HepG2 (cell line): ENCODE results near the gene KCNK15. TPM values are rescaled to one million over a fixed set of nuclear protein-coding genes. Genes with fewer than 3 reads are reported as not detected.

Experiments used
- CCDC6 ChIP-seq: sonication (generic); formaldehyde crosslinking; IDR thresholded peaks from 2 replicates; pipeline ENCODE4 v1.8.1; 2022; ENCODE audit warnings: mild to moderate bottlenecking, missing genetic modification reagents, moderate library complexity
- CHCHD3 ChIP-seq: sonication (generic); formaldehyde crosslinking; IDR thresholded peaks from 2 replicates; pipeline ENCODE4 v1.8.0; 2022; ENCODE audit warnings: mild to moderate bottlenecking, missing genetic modification reagents, moderate library complexity
- HDAC6 ChIP-seq: fragments of 200-600 bp; sonication (generic); IDR thresholded peaks from 2 replicates; pipeline ENCODE4 v1.7.0; 2017; ENCODE audit warnings: mild to moderate bottlenecking, antibody characterized with exemption, low read length, low read depth
- HNRNPL ChIP-seq: fragments of 200-400 bp; formaldehyde crosslinking; IDR thresholded peaks from 2 replicates; pipeline ENCODE4 v1.6.1; 2017; ENCODE audit warnings: mild to moderate bottlenecking, low read depth, low read length
- IKZF4 ChIP-seq: sonication (generic); formaldehyde crosslinking; IDR thresholded peaks from 2 replicates; pipeline ENCODE4 v1.5.1; 2020; ENCODE audit warnings: borderline replicate concordance, mild to moderate bottlenecking, low read depth, missing genetic modification reagents; ENCODE audit errors: not compliant biosample characterization
- KLF15 ChIP-seq: sonication (generic); formaldehyde crosslinking; IDR thresholded peaks from 2 replicates; pipeline ENCODE4 v1.8.1; 2023; ENCODE audit warnings: borderline replicate concordance, mild to moderate bottlenecking, inconsistent platforms, missing genetic modification reagents, mixed read lengths
- MAF1 ChIP-seq: sonication (generic); formaldehyde crosslinking; IDR thresholded peaks from 2 replicates; pipeline ENCODE4 v1.5.0; 2020; ENCODE audit warnings: missing genetic modification reagents, borderline replicate concordance
- MTF1 ChIP-seq: sonication (generic); formaldehyde crosslinking; IDR thresholded peaks from 2 replicates; pipeline ENCODE4 v1.5.0; 2020; ENCODE audit warnings: missing genetic modification reagents
- MYNN ChIP-seq: sonication (generic); formaldehyde crosslinking; IDR thresholded peaks from 2 replicates; pipeline ENCODE4 v1.4.0; 2020; ENCODE audit warnings: mild to moderate bottlenecking, low read depth, missing genetic modification reagents
- NFATC3 ChIP-seq: sonication (generic); formaldehyde crosslinking; IDR thresholded peaks from 2 replicates; pipeline ENCODE4 v1.5.1; 2020; ENCODE audit warnings: mild to moderate bottlenecking, missing genetic modification reagents
- RFXANK ChIP-seq: IDR thresholded peaks from 2 replicates; pipeline ENCODE4 v1.6.1; 2016
- SATB2 ChIP-seq: sonication (generic); formaldehyde crosslinking; IDR thresholded peaks from 2 replicates; pipeline ENCODE4 v1.5.0; 2020; ENCODE audit warnings: missing genetic modification reagents
- TSC22D2 ChIP-seq: sonication (generic); formaldehyde crosslinking; IDR thresholded peaks from 2 replicates; pipeline ENCODE4 v1.5.1; 2020; ENCODE audit warnings: missing genetic modification reagents, mild to moderate bottlenecking, borderline replicate concordance
- ZBTB21 ChIP-seq: sonication (generic); formaldehyde crosslinking; IDR thresholded peaks from 2 replicates; pipeline ENCODE4 v1.4.0; 2020; ENCODE audit warnings: missing genetic modification reagents
- ZBTB7A ChIP-seq: sonication (generic); formaldehyde crosslinking; IDR thresholded peaks from 2 replicates; pipeline ENCODE4 v1.8.0; 2022; ENCODE audit warnings: mild to moderate bottlenecking, missing genetic modification reagents
- ZNF12 ChIP-seq: sonication (generic); formaldehyde crosslinking; IDR thresholded peaks from 2 replicates; pipeline ENCODE4 v1.5.0; 2020; ENCODE audit warnings: missing genetic modification reagents
- ZNF335 ChIP-seq: sonication (generic); formaldehyde crosslinking; IDR thresholded peaks from 2 replicates; pipeline ENCODE4 v1.4.0; 2020; ENCODE audit warnings: missing genetic modification reagents
- ZNF720 ChIP-seq: sonication (generic); formaldehyde crosslinking; IDR thresholded peaks from 2 replicates; pipeline ENCODE4 v1.4.0; 2020; ENCODE audit warnings: missing genetic modification reagents
- ZNF768 ChIP-seq: sonication (generic); formaldehyde crosslinking; IDR thresholded peaks from 2 replicates; pipeline ENCODE4 v1.4.0; 2020; ENCODE audit warnings: missing genetic modification reagents
- ZNF850 ChIP-seq: sonication (generic); formaldehyde crosslinking; conservative IDR thresholded peaks from 2 replicates; pipeline ENCODE4 v1.9.0; 2021; ENCODE audit warnings: mild to moderate bottlenecking, missing genetic modification reagents
- polyA plus RNA-seq, 8 experiments: library from polyadenylated mRNA; depleted of rRNA in 3 of 8; stranded (reverse) in 7 of 8; unstranded in 1 of 8; fragments of >200 nt; fragmentation: Illumina TruSeq in 4 of 8; extraction: Trizol in 4 of 8; gene quantifications; 2 replicates each; pipeline versions ENCODE4 v1.2.1 to v1.2.3, GENCODE V29; 2011 to 2016; ENCODE audit warnings: low read depth in 4 of 8, missing spikeins in 1 of 8, mixed read lengths in 1 of 8; ENCODE audit not compliant: insufficient read depth in 1 of 8
- total RNA-seq, 5 experiments: library from RNA; depleted of rRNA; stranded (reverse); fragments of >200 nt; fragmentation: Illumina TruSeq; extraction: Trizol; gene quantifications; 2 replicates each; pipeline ENCODE4 v1.2.3, GENCODE V29; 2016; ENCODE audit warnings: low read depth in 1 of 5
- TF ChIP-seq, protein P1 (sequence below): sonication (generic); formaldehyde crosslinking; IDR thresholded peaks from 2 replicates; pipeline ENCODE4 v1.4.0; 2020; ENCODE audit warnings: missing genetic modification reagents, low read depth, mild to moderate bottlenecking, borderline replicate concordance
- TF ChIP-seq, protein P2 (sequence below): sonication (generic); formaldehyde crosslinking; IDR thresholded peaks from 2 replicates; pipeline ENCODE4 v1.4.0; 2020; ENCODE audit warnings: mild to moderate bottlenecking, missing genetic modification reagents
- TF ChIP-seq, protein P3 (sequence below): IDR thresholded peaks from 2 replicates; pipeline ENCODE4 v1.6.1; 2016; ENCODE audit warnings: low read depth
- TF ChIP-seq, protein P4 (sequence below): IDR thresholded peaks from 2 replicates; pipeline ENCODE4 v1.6.1; 2016; ENCODE audit warnings: missing compliant biosample characterization, missing genetic modification reagents, borderline replicate concordance
- TF ChIP-seq, protein P5 (sequence below): sonication (generic); formaldehyde crosslinking; IDR thresholded peaks from 2 replicates; pipeline ENCODE4 v1.4.0; 2020; ENCODE audit warnings: missing genetic modification reagents

The KCNK15 gene
- total and polyA plus RNA-seq, 2 of the 13 experiments (the other 11 are each of a cell fraction or from before 2014, with no cell fraction given) = 0.03 TPM; not detected in 1

DNA sequence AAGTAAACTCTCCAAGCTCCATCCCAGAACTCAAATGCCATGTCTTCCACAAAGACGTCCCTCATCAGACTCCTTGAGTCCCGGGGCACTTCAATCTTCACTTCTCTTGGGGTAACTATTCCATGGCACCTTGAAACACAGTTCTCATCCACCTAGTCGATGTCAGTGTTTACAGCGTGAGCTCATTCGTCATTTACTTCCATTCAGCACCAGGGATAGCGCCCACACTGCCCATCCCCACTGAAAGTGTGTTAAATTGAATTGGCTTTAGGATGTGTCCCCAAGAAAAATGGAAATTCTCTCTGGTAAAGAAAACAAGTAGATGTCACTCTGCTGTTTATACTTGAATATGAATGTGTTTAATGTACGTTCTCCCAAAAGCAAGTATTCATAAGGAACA, 31.3 kb downstream of the KCNK15 start (continued):
- TF ChIP-seq, protein P1, sequence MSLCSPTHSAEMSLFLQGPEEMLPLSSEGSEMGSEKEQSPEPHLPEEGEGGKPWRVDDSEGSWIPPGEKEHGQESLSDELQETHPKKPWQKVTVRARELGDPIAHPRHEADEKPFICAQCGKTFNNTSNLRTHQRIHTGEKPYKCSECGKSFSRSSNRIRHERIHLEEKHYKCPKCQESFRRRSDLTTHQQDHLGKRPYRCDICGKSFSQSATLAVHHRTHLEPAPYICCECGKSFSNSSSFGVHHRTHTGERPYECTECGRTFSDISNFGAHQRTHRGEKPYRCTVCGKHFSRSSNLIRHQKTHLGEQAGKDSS (CRISPR knock-in tag) = no peak
- TF ChIP-seq SATB2 (CRISPR knock-in tag) = peak; percentile 92; the same call in 1 of the 2 replicates
- TF ChIP-seq ZBTB21 (CRISPR knock-in tag) = peak; percentile 60; the same call in 1 of the 2 replicates
- TF ChIP-seq ZNF12 (CRISPR knock-in tag) = peak; percentile 79
- no peak for TF ChIP-seq HDAC6
- TF ChIP-seq MAF1 (CRISPR knock-in tag) = peak; percentile 80; the same call in 1 of the 2 replicates
- TF ChIP-seq, protein P2, sequence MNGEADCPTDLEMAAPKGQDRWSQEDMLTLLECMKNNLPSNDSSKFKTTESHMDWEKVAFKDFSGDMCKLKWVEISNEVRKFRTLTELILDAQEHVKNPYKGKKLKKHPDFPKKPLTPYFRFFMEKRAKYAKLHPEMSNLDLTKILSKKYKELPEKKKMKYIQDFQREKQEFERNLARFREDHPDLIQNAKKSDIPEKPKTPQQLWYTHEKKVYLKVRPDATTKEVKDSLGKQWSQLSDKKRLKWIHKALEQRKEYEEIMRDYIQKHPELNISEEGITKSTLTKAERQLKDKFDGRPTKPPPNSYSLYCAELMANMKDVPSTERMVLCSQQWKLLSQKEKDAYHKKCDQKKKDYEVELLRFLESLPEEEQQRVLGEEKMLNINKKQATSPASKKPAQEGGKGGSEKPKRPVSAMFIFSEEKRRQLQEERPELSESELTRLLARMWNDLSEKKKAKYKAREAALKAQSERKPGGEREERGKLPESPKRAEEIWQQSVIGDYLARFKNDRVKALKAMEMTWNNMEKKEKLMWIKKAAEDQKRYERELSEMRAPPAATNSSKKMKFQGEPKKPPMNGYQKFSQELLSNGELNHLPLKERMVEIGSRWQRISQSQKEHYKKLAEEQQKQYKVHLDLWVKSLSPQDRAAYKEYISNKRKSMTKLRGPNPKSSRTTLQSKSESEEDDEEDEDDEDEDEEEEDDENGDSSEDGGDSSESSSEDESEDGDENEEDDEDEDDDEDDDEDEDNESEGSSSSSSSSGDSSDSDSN (CRISPR knock-in tag) = no peak
- TF ChIP-seq MYNN (CRISPR knock-in tag) = no peak
- TF ChIP-seq, protein P3, sequence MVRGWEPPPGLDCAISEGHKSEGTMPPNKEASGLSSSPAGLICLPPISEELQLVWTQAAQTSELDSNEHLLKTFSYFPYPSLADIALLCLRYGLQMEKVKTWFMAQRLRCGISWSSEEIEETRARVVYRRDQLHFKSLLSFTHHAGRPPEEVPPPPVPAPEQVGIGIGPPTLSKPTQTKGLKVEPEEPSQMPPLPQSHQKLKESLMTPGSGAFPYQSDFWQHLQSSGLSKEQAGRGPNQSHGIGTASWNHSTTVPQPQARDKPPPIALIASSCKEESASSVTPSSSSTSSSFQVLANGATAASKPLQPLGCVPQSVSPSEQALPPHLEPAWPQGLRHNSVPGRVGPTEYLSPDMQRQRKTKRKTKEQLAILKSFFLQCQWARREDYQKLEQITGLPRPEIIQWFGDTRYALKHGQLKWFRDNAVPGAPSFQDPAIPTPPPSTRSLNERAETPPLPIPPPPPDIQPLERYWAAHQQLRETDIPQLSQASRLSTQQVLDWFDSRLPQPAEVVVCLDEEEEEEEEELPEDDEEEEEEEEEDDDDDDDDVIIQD = no peak
- TF ChIP-seq HNRNPL = no peak
- TF ChIP-seq ZBTB7A (CRISPR knock-in tag) = no peak
- TF ChIP-seq KLF15 (CRISPR knock-in tag) = no peak
- peak; percentile 60; the same call in 1 of the 2 replicates for TF ChIP-seq MTF1 (CRISPR knock-in tag)
- no peak for TF ChIP-seq IKZF4
- no peak for TF ChIP-seq ZNF720 (CRISPR knock-in tag)
- TF ChIP-seq, protein P4, sequence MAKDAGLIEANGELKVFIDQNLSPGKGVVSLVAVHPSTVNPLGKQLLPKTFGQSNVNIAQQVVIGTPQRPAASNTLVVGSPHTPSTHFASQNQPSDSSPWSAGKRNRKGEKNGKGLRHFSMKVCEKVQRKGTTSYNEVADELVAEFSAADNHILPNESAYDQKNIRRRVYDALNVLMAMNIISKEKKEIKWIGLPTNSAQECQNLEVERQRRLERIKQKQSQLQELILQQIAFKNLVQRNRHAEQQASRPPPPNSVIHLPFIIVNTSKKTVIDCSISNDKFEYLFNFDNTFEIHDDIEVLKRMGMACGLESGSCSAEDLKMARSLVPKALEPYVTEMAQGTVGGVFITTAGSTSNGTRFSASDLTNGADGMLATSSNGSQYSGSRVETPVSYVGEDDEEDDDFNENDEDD (CRISPR knock-in tag) = 0 out of 2 replicates have a peak, but pooled peaks have one; percentile 23
- TF ChIP-seq CCDC6 = no peak
- no peak for TF ChIP-seq ZNF768
- TF ChIP-seq, protein P5, sequence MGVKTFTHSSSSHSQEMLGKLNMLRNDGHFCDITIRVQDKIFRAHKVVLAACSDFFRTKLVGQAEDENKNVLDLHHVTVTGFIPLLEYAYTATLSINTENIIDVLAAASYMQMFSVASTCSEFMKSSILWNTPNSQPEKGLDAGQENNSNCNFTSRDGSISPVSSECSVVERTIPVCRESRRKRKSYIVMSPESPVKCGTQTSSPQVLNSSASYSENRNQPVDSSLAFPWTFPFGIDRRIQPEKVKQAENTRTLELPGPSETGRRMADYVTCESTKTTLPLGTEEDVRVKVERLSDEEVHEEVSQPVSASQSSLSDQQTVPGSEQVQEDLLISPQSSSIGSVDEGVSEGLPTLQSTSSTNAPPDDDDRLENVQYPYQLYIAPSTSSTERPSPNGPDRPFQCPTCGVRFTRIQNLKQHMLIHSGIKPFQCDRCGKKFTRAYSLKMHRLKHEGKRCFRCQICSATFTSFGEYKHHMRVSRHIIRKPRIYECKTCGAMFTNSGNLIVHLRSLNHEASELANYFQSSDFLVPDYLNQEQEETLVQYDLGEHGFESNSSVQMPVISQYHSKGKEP (CRISPR knock-in tag) = peak; percentile 93; the same call in 1 of the 2 replicates
- TF ChIP-seq NFATC3 (CRISPR knock-in tag) = no peak
- TF ChIP-seq CHCHD3 = no peak
- 0 out of 2 replicates have a peak, but pooled peaks have one; percentile 71 for TF ChIP-seq TSC22D2 (CRISPR knock-in tag)
- no peak; the same call in 1 of the 2 replicates for TF ChIP-seq RFXANK (CRISPR knock-in tag)
- 0 out of 2 replicates have a peak, but pooled peaks have one; percentile 70 for TF ChIP-seq ZNF335
- no peak for TF ChIP-seq ZNF850 (CRISPR knock-in tag)
